Measurements from ENCODE around the gene TP53TG5. TPM values are rescaled to one million over a fixed set of nuclear protein-coding genes. Genes with fewer than 3 reads are reported as not detected.
A peak's percentile ranks its signal among the peaks of the same experiment; 100 is the strongest.

Gene TP53TG5
- total and polyA plus RNA-seq, 10 of the 15 experiments (the other 5 are each of a cell fraction or from before 2014, with no cell fraction given) = 0.24 TPM; not detected in 9

- TF ChIP-seq FOXM1 (IDR thresholded peaks at IDR 0.05; ENCODE audit: low read depth, low read length) (no peak), PKNOX1 (IDR thresholded peaks at IDR 0.05) (peak; percentile 54), STAT3 (IDR thresholded peaks at IDR 0.05; ENCODE audit: low read depth, low read length) (no peak), MYC (IDR thresholded peaks at IDR 0.05; ENCODE audit: insufficient read depth, insufficient read length, insufficient replicate concordance, low read length, severe bottlenecking) (no peak), KLF5 (IDR thresholded peaks at IDR 0.05; ENCODE audit: partially characterized antibody) (no peak), CREM (IDR thresholded peaks at IDR 0.05; ENCODE audit: low read depth) (no peak), STAT1 (conservative IDR thresholded peaks at IDR 0.05) (no peak), RCOR1 (conservative IDR thresholded peaks at IDR 0.05; ENCODE audit: low read depth, low read length) (no peak), EED (IDR thresholded peaks at IDR 0.05; ENCODE audit: low read depth) (no peak), CREB1 (IDR thresholded peaks at IDR 0.05; ENCODE audit: low read depth) (no peak), SREBF2 (IDR thresholded peaks at IDR 0.05; ENCODE audit: low read length) (no peak), NBN (IDR thresholded peaks at IDR 0.05) (no peak), RAD21 (IDR thresholded peaks at IDR 0.05; ENCODE audit: insufficient read depth, low read depth, low read length) (peak; percentile 88), YY1 (IDR thresholded peaks at IDR 0.05; ENCODE audit: low read depth, low read length) (peak; percentile 69; the same call in 1 of the 2 replicates), BACH1 (IDR thresholded peaks at IDR 0.05; ENCODE audit: borderline replicate concordance) (no peak), CHD1 (IDR thresholded peaks at IDR 0.05; ENCODE audit: low read depth, low read length) (no peak), TBL1XR1 (IDR thresholded peaks at IDR 0.05; ENCODE audit: low read depth, low read length) (peak; percentile 48; the same call in 1 of the 2 replicates), CBX3 (IDR thresholded peaks at IDR 0.05; ENCODE audit: borderline replicate concordance, low read depth) (no peak), SUPT20H (IDR thresholded peaks at IDR 0.05; ENCODE audit: borderline replicate concordance, control insufficient read depth, low read depth, low read length) (no peak)
- TF ChIP-seq, protein P1, sequence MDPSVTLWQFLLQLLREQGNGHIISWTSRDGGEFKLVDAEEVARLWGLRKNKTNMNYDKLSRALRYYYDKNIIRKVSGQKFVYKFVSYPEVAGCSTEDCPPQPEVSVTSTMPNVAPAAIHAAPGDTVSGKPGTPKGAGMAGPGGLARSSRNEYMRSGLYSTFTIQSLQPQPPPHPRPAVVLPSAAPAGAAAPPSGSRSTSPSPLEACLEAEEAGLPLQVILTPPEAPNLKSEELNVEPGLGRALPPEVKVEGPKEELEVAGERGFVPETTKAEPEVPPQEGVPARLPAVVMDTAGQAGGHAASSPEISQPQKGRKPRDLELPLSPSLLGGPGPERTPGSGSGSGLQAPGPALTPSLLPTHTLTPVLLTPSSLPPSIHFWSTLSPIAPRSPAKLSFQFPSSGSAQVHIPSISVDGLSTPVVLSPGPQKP (IDR thresholded peaks at IDR 0.05; ENCODE audit: low read depth, low read length) = no peak
- TF ChIP-seq, protein P2, sequence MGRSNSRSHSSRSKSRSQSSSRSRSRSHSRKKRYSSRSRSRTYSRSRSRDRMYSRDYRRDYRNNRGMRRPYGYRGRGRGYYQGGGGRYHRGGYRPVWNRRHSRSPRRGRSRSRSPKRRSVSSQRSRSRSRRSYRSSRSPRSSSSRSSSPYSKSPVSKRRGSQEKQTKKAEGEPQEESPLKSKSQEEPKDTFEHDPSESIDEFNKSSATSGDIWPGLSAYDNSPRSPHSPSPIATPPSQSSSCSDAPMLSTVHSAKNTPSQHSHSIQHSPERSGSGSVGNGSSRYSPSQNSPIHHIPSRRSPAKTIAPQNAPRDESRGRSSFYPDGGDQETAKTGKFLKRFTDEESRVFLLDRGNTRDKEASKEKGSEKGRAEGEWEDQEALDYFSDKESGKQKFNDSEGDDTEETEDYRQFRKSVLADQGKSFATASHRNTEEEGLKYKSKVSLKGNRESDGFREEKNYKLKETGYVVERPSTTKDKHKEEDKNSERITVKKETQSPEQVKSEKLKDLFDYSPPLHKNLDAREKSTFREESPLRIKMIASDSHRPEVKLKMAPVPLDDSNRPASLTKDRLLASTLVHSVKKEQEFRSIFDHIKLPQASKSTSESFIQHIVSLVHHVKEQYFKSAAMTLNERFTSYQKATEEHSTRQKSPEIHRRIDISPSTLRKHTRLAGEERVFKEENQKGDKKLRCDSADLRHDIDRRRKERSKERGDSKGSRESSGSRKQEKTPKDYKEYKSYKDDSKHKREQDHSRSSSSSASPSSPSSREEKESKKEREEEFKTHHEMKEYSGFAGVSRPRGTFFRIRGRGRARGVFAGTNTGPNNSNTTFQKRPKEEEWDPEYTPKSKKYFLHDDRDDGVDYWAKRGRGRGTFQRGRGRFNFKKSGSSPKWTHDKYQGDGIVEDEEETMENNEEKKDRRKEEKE (IDR thresholded peaks at IDR 0.05) = no peak
These were observed 4.6 kb downstream of the TP53TG5 start (continued) for GRCh38 chr20:45373353-45374100.

All from GM12878 (cell line).